Measurements from ENCODE around the gene TOR1A. TPM values are rescaled to one million over a fixed set of nuclear protein-coding genes. Genes with fewer than 3 reads are reported as not detected.
"Not testable (repeated sequence)": the region's sequence is repeated elsewhere in the genome, so short reads cannot be mapped to it uniquely, and the experiment has no call there.

Gene TOR1A
- total RNA-seq, 1 donor from 2014 or later = 32.7 TPM

GRCh38 chr9:129783516-129784361 lies 40.2 kb downstream of the TOR1A start:
- peak; percentile 70 to 75 for DNase-seq (ENCODE audit: low read depth in 2 of 2)

GRCh38 chr9:129781981-129782380 lies 42.0 kb downstream of the TOR1A start:
- no peak for DNase-seq (ENCODE audit: low read depth in 2 of 2)

GRCh38 chr9:129781131-129781530 lies 42.8 kb downstream of the TOR1A start:
- no peak for DNase-seq (ENCODE audit: low read depth in 2 of 2)

GRCh38 chr9:129779560-129780190 lies 44.3 kb downstream of the TOR1A start:
- no peak for DNase-seq (ENCODE audit: low read depth in 2 of 2)

GRCh38 chr9:129778469-129778868 lies 45.5 kb downstream of the TOR1A start:
- no peak for DNase-seq (ENCODE audit: low read depth in 2 of 2)

GRCh38 chr9:129777769-129778130 lies 46.2 kb downstream of the TOR1A start:
- DNase-seq (ENCODE audit: low read depth in 2 of 2) = no peak

GRCh38 chr9:129776938-129777768 lies 46.8 kb downstream of the TOR1A start:
- peak; percentile 73 to 97 for DNase-seq (ENCODE audit: low read depth in 2 of 2)

GRCh38 chr9:129776566-129776937 lies 47.4 kb downstream of the TOR1A start:
- DNase-seq (ENCODE audit: low read depth in 2 of 2) = no peak

GRCh38 chr9:129776096-129776495 lies 47.8 kb downstream of the TOR1A start:
- not testable (repeated sequence) for DNase-seq (ENCODE audit: low read depth in 2 of 2)

GRCh38 chr9:129775448-129775798 lies 48.5 kb downstream of the TOR1A start:
- DNase-seq (ENCODE audit: low read depth in 2 of 2) = no peak

GRCh38 chr9:129774791-129775447 lies 49.0 kb downstream of the TOR1A start:
- no peak for DNase-seq (ENCODE audit: low read depth in 2 of 2)

GRCh38 chr9:129773262-129774048 lies 50.5 kb downstream of the TOR1A start:
- DNase-seq (ENCODE audit: low read depth in 2 of 2) = peak in 1 of 2 donors; percentile 72

GRCh38 chr9:129770741-129771140 lies 53.2 kb downstream of the TOR1A start:
- no peak for DNase-seq (ENCODE audit: low read depth in 2 of 2)

- DNase-seq (ENCODE audit: low read depth in 2 of 2) = no peak
Measured at GRCh38 chr9:129769669-129770068, 54.3 kb downstream of the TOR1A start.

GRCh38 chr9:129768486-129768885 lies 55.5 kb downstream of the TOR1A start:
- DNase-seq (ENCODE audit: low read depth in 2 of 2) = no peak

- no peak for DNase-seq (ENCODE audit: low read depth in 2 of 2)
Measured at GRCh38 chr9:129765764-129766317, 58.1 kb downstream of the TOR1A start.

GRCh38 chr9:129762985-129763926 lies 60.7 kb downstream of the TOR1A start:
- DNase-seq (ENCODE audit: low read depth in 2 of 2) = no peak

Measured in lung microvascular endothelial cell (primary cell).